HepG2 (cell line): ENCODE results near the gene RFC1. TPM values are rescaled to one million over a fixed set of nuclear protein-coding genes. Genes with fewer than 3 reads are reported as not detected.

Source experiments
- BHLHE40 ChIP-seq: IDR thresholded peaks from 2 replicates; pipeline ENCODE4 v1.6.1; 2011; ENCODE audit warnings: low read length, improper control_type of control experiment
- DRAP1 ChIP-seq: IDR thresholded peaks from 2 replicates; pipeline ENCODE4 v1.6.1; 2016; ENCODE audit warnings: missing genetic modification reagents, missing compliant biosample characterization
- HDAC2 ChIP-seq: sonication (generic); formaldehyde crosslinking; IDR thresholded peaks from 2 replicates; pipeline ENCODE4 v1.4.0; 2020; ENCODE audit warnings: missing genetic modification reagents
- JARID2 ChIP-seq: sonication (generic); formaldehyde crosslinking; IDR thresholded peaks from 2 replicates; pipeline ENCODE4 v1.8.1; 2023; ENCODE audit warnings: missing genetic modification reagents, inconsistent platforms; ENCODE audit not compliant: insufficient replicate concordance
- KMT2A ChIP-seq: sonication (generic); formaldehyde crosslinking; IDR thresholded peaks from 2 replicates; pipeline ENCODE4 v1.4.0; 2020; ENCODE audit warnings: missing genetic modification reagents
- MZF1 ChIP-seq: sonication (generic); formaldehyde crosslinking; IDR thresholded peaks from 2 replicates; pipeline ENCODE4 v1.8.1; 2023; ENCODE audit warnings: mild to moderate bottlenecking, missing genetic modification reagents, borderline replicate concordance
- NR2C2 ChIP-seq: sonication (generic); formaldehyde crosslinking; IDR thresholded peaks from 2 replicates; pipeline ENCODE4 v1.4.0; 2020; ENCODE audit warnings: missing genetic modification reagents, mild to moderate bottlenecking, moderate library complexity, borderline replicate concordance
- SMAD3 ChIP-seq: sonication (generic); formaldehyde crosslinking; IDR thresholded peaks from 2 replicates; pipeline ENCODE4 v1.4.0; 2020; ENCODE audit warnings: missing genetic modification reagents
- SNAPC4 ChIP-seq: sonication (generic); formaldehyde crosslinking; IDR thresholded peaks from 2 replicates; pipeline ENCODE4 v1.4.0; 2020; ENCODE audit warnings: mild to moderate bottlenecking, missing genetic modification reagents
- SRF ChIP-seq: IDR thresholded peaks from 2 replicates; pipeline ENCODE4 v1.6.1; 2011; ENCODE audit warnings: mild to moderate bottlenecking, low read depth, low read length, moderate library complexity
- TIGD3 ChIP-seq: sonication (generic); formaldehyde crosslinking; IDR thresholded peaks from 2 replicates; pipeline ENCODE4 v1.5.1; 2020; ENCODE audit warnings: mild to moderate bottlenecking, missing genetic modification reagents, borderline replicate concordance
- ZBTB38 ChIP-seq: sonication (generic); formaldehyde crosslinking; IDR thresholded peaks from 2 replicates; pipeline ENCODE4 v1.5.1; 2020; ENCODE audit warnings: mild to moderate bottlenecking, missing genetic modification reagents
- ZBTB7A ChIP-seq: sonication (generic); formaldehyde crosslinking; IDR thresholded peaks from 2 replicates; pipeline ENCODE4 v1.8.0; 2022; ENCODE audit warnings: mild to moderate bottlenecking, missing genetic modification reagents
- ZKSCAN5 ChIP-seq: sonication (generic); formaldehyde crosslinking; IDR thresholded peaks from 2 replicates; pipeline ENCODE4 v1.5.1; 2020; ENCODE audit warnings: mild to moderate bottlenecking, missing genetic modification reagents
- ZMYM3 ChIP-seq: sonication (generic); formaldehyde crosslinking; IDR thresholded peaks from 2 replicates; pipeline ENCODE4 v1.5.1; 2020; ENCODE audit warnings: mild to moderate bottlenecking, missing genetic modification reagents
- ZMYM4 ChIP-seq: sonication (generic); formaldehyde crosslinking; IDR thresholded peaks from 2 replicates; pipeline ENCODE4 v1.8.1; 2023; ENCODE audit warnings: mild to moderate bottlenecking, missing genetic modification reagents
- ZNF256 ChIP-seq: sonication (generic); formaldehyde crosslinking; conservative IDR thresholded peaks from 2 replicates; pipeline ENCODE4 v1.4.0; 2020; ENCODE audit warnings: missing genetic modification reagents
- ZNF260 ChIP-seq: sonication (generic); formaldehyde crosslinking; IDR thresholded peaks from 2 replicates; pipeline ENCODE4 v1.4.0; 2020; ENCODE audit warnings: missing genetic modification reagents, low read depth, mild to moderate bottlenecking, borderline replicate concordance
- ZNF333 ChIP-seq: sonication (generic); formaldehyde crosslinking; IDR thresholded peaks from 2 replicates; pipeline ENCODE4 v1.4.0; 2020; ENCODE audit warnings: mild to moderate bottlenecking, missing genetic modification reagents, borderline replicate concordance
- ZNF557 ChIP-seq: sonication (generic); formaldehyde crosslinking; IDR thresholded peaks from 2 replicates; pipeline ENCODE4 v1.4.0; 2020; ENCODE audit warnings: missing genetic modification reagents
- ZNF766 ChIP-seq: sonication (generic); formaldehyde crosslinking; IDR thresholded peaks from 2 replicates; pipeline ENCODE4 v1.5.0; 2020; ENCODE audit warnings: missing genetic modification reagents, borderline replicate concordance
- ZNF772 ChIP-seq: sonication (generic); formaldehyde crosslinking; IDR thresholded peaks from 2 replicates; pipeline ENCODE4 v1.5.0; 2020; ENCODE audit warnings: mild to moderate bottlenecking, missing genetic modification reagents
- ZNF775 ChIP-seq: sonication (generic); formaldehyde crosslinking; IDR thresholded peaks from 2 replicates; pipeline ENCODE4 v1.4.0; 2020; ENCODE audit warnings: missing genetic modification reagents, mild to moderate bottlenecking, moderate library complexity, borderline replicate concordance
- ZNF850 ChIP-seq: sonication (generic); formaldehyde crosslinking; conservative IDR thresholded peaks from 2 replicates; pipeline ENCODE4 v1.9.0; 2021; ENCODE audit warnings: mild to moderate bottlenecking, missing genetic modification reagents
- ZSCAN12 ChIP-seq: sonication (generic); formaldehyde crosslinking; IDR thresholded peaks from 2 replicates; pipeline ENCODE4 v1.9.0; 2021; ENCODE audit warnings: mild to moderate bottlenecking, missing genetic modification reagents
- polyA plus RNA-seq, 8 experiments: library from polyadenylated mRNA; depleted of rRNA in 3 of 8; stranded (reverse) in 7 of 8; unstranded in 1 of 8; fragments of >200 nt; fragmentation: Illumina TruSeq in 4 of 8; extraction: Trizol in 4 of 8; gene quantifications; 2 replicates each; pipeline versions ENCODE4 v1.2.1 to v1.2.3, GENCODE V29; 2011 to 2016; ENCODE audit warnings: low read depth in 4 of 8, missing spikeins in 1 of 8, mixed read lengths in 1 of 8; ENCODE audit not compliant: insufficient read depth in 1 of 8
- total RNA-seq, 5 experiments: library from RNA; depleted of rRNA; stranded (reverse); fragments of >200 nt; fragmentation: Illumina TruSeq; extraction: Trizol; gene quantifications; 2 replicates each; pipeline ENCODE4 v1.2.3, GENCODE V29; 2016; ENCODE audit warnings: low read depth in 1 of 5

RFC1 gene
- total and polyA plus RNA-seq, 2 of the 13 experiments (the other 11 are each of a cell fraction or from before 2014, with no cell fraction given): 15.9 to 78.8 TPM

- TF ChIP-seq SMAD3 (CRISPR knock-in tag) (peak; percentile 65; the same call in 1 of the 2 replicates), HDAC2 (CRISPR knock-in tag) (peak; percentile 81), ZBTB38 (CRISPR knock-in tag) (no peak), JARID2 (no peak), ZNF333 (CRISPR knock-in tag) (no peak), ZBTB7A (CRISPR knock-in tag) (no peak), BHLHE40 (no peak), MZF1 (CRISPR knock-in tag) (no peak), ZSCAN12 (CRISPR knock-in tag) (no peak), ZNF557 (CRISPR knock-in tag) (no peak), SNAPC4 (0 out of 2 replicates have a peak, but pooled peaks have one; percentile 42), NR2C2 (CRISPR knock-in tag) (no peak), DRAP1 (peak; percentile 99), TIGD3 (no peak), ZNF850 (CRISPR knock-in tag) (no peak), ZNF772 (CRISPR knock-in tag) (peak; percentile 43; the same call in 1 of the 2 replicates), KMT2A (peak; percentile 93), ZKSCAN5 (no peak), ZMYM3 (CRISPR knock-in tag) (peak; percentile 71; the same call in 1 of the 2 replicates), ZMYM4 (CRISPR knock-in tag) (peak; percentile 87), ZNF260 (CRISPR knock-in tag) (no peak), ZNF775 (no peak), ZNF766 (peak; percentile 56; the same call in 1 of the 2 replicates), ZNF256 (CRISPR knock-in tag) (0 out of 2 replicates have a peak, but pooled peaks have one; percentile 71), SRF (no peak)
Observed at GRCh38 chr4:39406763-39407583, 40.8 kb upstream of the RFC1 start, which contains the start of gene KLB (continued).
